Mesendoderm (in vitro differentiated cells): ENCODE data around the gene RASGEF1C.

Experiments
- DNase-seq: peaks from one replicate; pipeline ENCODE4 v3.0.0; 2013
- H2AK5ac ChIP-seq: 2 replicates; pipeline ENCODE4 v1.6.1; 2013; ENCODE audit warnings: low read length, inconsistent platforms
- H2BK120ac ChIP-seq: 2 replicates; pipeline ENCODE4 v1.6.1; 2013; ENCODE audit warnings: low read depth, mild to moderate bottlenecking, low read length, moderate library complexity, mixed read lengths
- H2BK15ac ChIP-seq: replicated peaks from 2 replicates; pipeline ENCODE4 v1.6.1; 2013; ENCODE audit warnings: low read depth, mild to moderate bottlenecking, moderate library complexity
- H2BK5ac ChIP-seq: 2 replicates; pipeline ENCODE4 v1.6.1; 2013; ENCODE audit warnings: low read length, inconsistent platforms
- H3K18ac ChIP-seq: 2 replicates; pipeline ENCODE4 v1.6.1; 2013; ENCODE audit warnings: mild to moderate bottlenecking, low read length, mixed read lengths
- H3K23ac ChIP-seq: one replicate; pipeline ENCODE4 v1.6.1; 2013; ENCODE audit warnings: low read length
- H3K27ac ChIP-seq: 2 replicates; pipeline ENCODE4 v1.5.1; 2013; ENCODE audit warnings: low read depth, mild to moderate bottlenecking, inconsistent platforms, low read length, moderate library complexity
- H3K27me3 ChIP-seq: 2 replicates; pipeline ENCODE4 v1.6.1; 2013; ENCODE audit warnings: low read length, control low read depth, mild to moderate bottlenecking, inconsistent platforms; ENCODE audit not compliant: insufficient read depth, poor library complexity
- H3K36me3 ChIP-seq: 2 replicates; pipeline ENCODE4 v1.6.1; 2013; ENCODE audit warnings: low read length, inconsistent platforms; ENCODE audit not compliant: control insufficient read depth, insufficient read depth
- H3K4ac ChIP-seq: one replicate; pipeline ENCODE4 v1.6.1; 2013; ENCODE audit warnings: low read depth, mild to moderate bottlenecking, low read length, moderate library complexity
- H3K4me1 ChIP-seq: 2 replicates; pipeline ENCODE4 v1.6.1; 2013; ENCODE audit warnings: low read depth, low read length, inconsistent platforms; ENCODE audit not compliant: control insufficient read depth
- H3K4me2 ChIP-seq: 2 replicates; pipeline ENCODE4 v1.6.1; 2013; ENCODE audit warnings: low read length
- H3K4me3 ChIP-seq: 2 replicates; pipeline ENCODE4 v1.5.1; 2013; ENCODE audit warnings: mild to moderate bottlenecking, low read length
- H3K56ac ChIP-seq: one replicate; pipeline ENCODE4 v1.6.1; 2013; ENCODE audit warnings: low read length
- H3K79me1 ChIP-seq: 2 replicates; pipeline ENCODE4 v1.6.1; 2013; ENCODE audit warnings: low read length, inconsistent platforms
- H3K79me2 ChIP-seq: 2 replicates; pipeline ENCODE4 v1.6.1; 2013; ENCODE audit warnings: mild to moderate bottlenecking, low read length; ENCODE audit not compliant: control insufficient read depth, insufficient read depth
- H3K9ac ChIP-seq: 2 replicates; pipeline ENCODE4 v1.6.1; 2013; ENCODE audit warnings: low read length, inconsistent platforms
- H4K5ac ChIP-seq: one replicate; pipeline ENCODE4 v1.6.1; 2013; ENCODE audit warnings: low read length
- H4K8ac ChIP-seq: one replicate; pipeline ENCODE4 v1.6.1; 2013; ENCODE audit warnings: low read depth, mild to moderate bottlenecking, control low read depth, low read length, moderate library complexity
- WGBS: extraction: QIAGEN DNeasy Blood & Tissue Kit; methylation state at CpG from one replicate; pipeline ENCODE4 v1.1.7; 2013; ENCODE audit warnings: low lambda C conversion rate, missing lambda C conversion rate; ENCODE audit not compliant: insufficient coverage; ENCODE audit errors: extremely low coverage; 5-methylcytosine and 5-hydroxymethylcytosine counted together

The RASGEF1C gene

GRCh38 chr5:180191716-180192115 lies 17.3 kb downstream of the RASGEF1C start:
- H3K79me2 ChIP-seq, result no peaks in the 10 kb centered on the region
- H2BK120ac ChIP-seq, result no peak overlapping the region
- no peak overlapping the region for H4K5ac ChIP-seq
- no peaks in the 10 kb centered on the region for H3K79me1 ChIP-seq
- H3K4me1 ChIP-seq, result no peaks in the 10 kb centered on the region
- H3K4me3 ChIP-seq, result no peak overlapping the region
- WGBS, result no CpG with 5 or more reads among the region's 6 CpGs
- no peaks in the 10 kb centered on the region for H3K27me3 ChIP-seq
- H3K4ac ChIP-seq, result no peak overlapping the region
- no peak overlapping the region for H3K56ac ChIP-seq
- no peak overlapping the region for H2BK5ac ChIP-seq
- no peak overlapping the region for H3K18ac ChIP-seq
- H2BK15ac ChIP-seq, result no peak overlapping the region
- no peak overlapping the region for H2AK5ac ChIP-seq
- no peak overlapping the region for H3K4me2 ChIP-seq
- H3K9ac ChIP-seq, result no peak overlapping the region
- H4K8ac ChIP-seq, result no peak overlapping the region
- H3K27ac ChIP-seq, result no peak overlapping the region
- no peak overlapping the region for H3K23ac ChIP-seq
- no peaks in the 10 kb centered on the region for H3K36me3 ChIP-seq
- no peak for DNase-seq

DNA sequence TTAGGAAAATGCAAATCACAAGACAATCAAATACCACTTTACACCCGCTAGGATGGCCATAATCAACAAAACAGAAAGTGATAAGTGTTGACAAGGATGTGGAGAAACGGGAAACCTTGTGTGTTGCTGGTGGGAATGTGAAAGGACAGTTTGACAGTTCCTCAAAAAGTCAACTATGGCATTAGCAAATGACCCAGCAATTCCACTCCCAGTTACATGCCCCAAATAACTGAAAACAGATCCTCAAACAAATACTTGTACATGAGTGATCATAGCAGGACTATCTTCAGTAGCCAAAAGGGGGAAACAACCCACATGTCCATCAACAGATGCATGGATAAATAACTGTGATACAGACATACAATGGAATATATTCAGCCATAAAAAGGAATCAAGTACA lies 21.2 kb downstream of the RASGEF1C start:
- Histone ChIP-seq H3K23ac (no peak overlapping the region), H3K9ac (no peak overlapping the region), H3K79me1 (no peaks in the 10 kb centered on the region), H3K56ac (no peak overlapping the region), H3K4ac (no peak overlapping the region), H2BK5ac (no peak overlapping the region), H3K4me2 (no peak overlapping the region), H3K18ac (no peak overlapping the region), H3K36me3 (no peaks in the 10 kb centered on the region), H4K8ac (no peak overlapping the region), H3K27me3 (no peaks in the 10 kb centered on the region), H2AK5ac (no peak overlapping the region), H3K4me3 (no peak overlapping the region), H2BK15ac (no peak overlapping the region), H2BK120ac (no peak overlapping the region), H3K79me2 (no peaks in the 10 kb centered on the region), H4K5ac (no peak overlapping the region), H3K27ac (no peak overlapping the region), H3K4me1 (no peaks in the 10 kb centered on the region)
- no peak for DNase-seq
- WGBS, result no CpG with 5 or more reads among the region's 2 CpGs

DNA sequence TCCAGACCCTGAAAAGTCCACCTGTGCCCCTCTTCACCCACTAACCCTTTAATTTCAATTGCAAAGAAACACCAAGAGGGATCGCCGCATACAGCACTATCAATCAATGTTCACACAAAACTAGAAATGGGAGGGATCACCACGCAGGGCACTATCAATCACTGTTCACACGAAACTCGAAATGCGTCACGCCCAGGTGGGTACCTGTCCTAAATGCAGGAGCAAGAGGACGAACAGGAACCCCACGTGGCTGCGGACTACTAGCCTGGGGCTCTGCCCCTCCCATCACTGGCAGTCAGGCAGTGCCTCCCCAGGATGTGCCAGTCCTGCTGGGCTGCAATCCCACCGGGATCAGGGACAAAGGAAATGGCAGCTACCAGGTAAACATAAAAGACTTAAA lies 28.2 kb downstream of the RASGEF1C start:
- Histone ChIP-seq H3K79me2 (no peaks in the 10 kb centered on the region), H3K27me3 (no peaks in the 10 kb centered on the region), H3K4me2 (no peak overlapping the region), H4K5ac (no peak overlapping the region), H3K56ac (no peak overlapping the region), H2BK120ac (no peak overlapping the region), H3K23ac (no peak overlapping the region), H2BK15ac (no peak overlapping the region), H3K4ac (no peak overlapping the region), H4K8ac (no peak overlapping the region), H3K18ac (no peak overlapping the region), H3K9ac (no peak overlapping the region), H3K4me1 (no peaks in the 10 kb centered on the region), H3K79me1 (no peaks in the 10 kb centered on the region), H2BK5ac (no peak overlapping the region), H2AK5ac (no peak overlapping the region), H3K36me3 (no peaks in the 10 kb centered on the region), H3K27ac (no peak overlapping the region), H3K4me3 (no peak overlapping the region)
- DNase-seq, result no peak
- no CpG with 5 or more reads among the region's 11 CpGs for WGBS

- H4K8ac ChIP-seq, result no peak overlapping the region
- H2AK5ac ChIP-seq, result no peak overlapping the region
- no peaks in the 10 kb centered on the region for H3K4me1 ChIP-seq
- H3K56ac ChIP-seq, result no peak overlapping the region
- H3K23ac ChIP-seq, result no peak overlapping the region
- no peak overlapping the region for H3K4ac ChIP-seq
- H4K5ac ChIP-seq, result no peak overlapping the region
- no peak overlapping the region for H2BK120ac ChIP-seq
- H3K79me1 ChIP-seq, result no peaks in the 10 kb centered on the region
- H3K4me2 ChIP-seq, result no peak overlapping the region
- H3K27ac ChIP-seq, result no peak overlapping the region
- H3K9ac ChIP-seq, result no peak overlapping the region
- WGBS, result no CpG with 5 or more reads among the region's 6 CpGs
- no peaks in the 10 kb centered on the region for H3K79me2 ChIP-seq
- no peaks in the 10 kb centered on the region for H3K27me3 ChIP-seq
- H2BK15ac ChIP-seq, result no peak overlapping the region
- H2BK5ac ChIP-seq, result no peak overlapping the region
- H3K36me3 ChIP-seq, result no peaks in the 10 kb centered on the region
- no peak overlapping the region for H3K4me3 ChIP-seq
- no peak for DNase-seq
- no peak overlapping the region for H3K18ac ChIP-seq
Observed at GRCh38 chr5:180180421-180180820, 28.6 kb downstream of the RASGEF1C start.

GRCh38 chr5:180179442-180180420 lies 29.3 kb downstream of the RASGEF1C start:
- H4K8ac ChIP-seq, result no peak overlapping the region
- H3K36me3 ChIP-seq, result no peaks in the 10 kb centered on the region
- H3K23ac ChIP-seq, result no peak overlapping the region
- H3K27me3 ChIP-seq, result no peaks in the 10 kb centered on the region
- no peak overlapping the region for H3K56ac ChIP-seq
- DNase-seq, result no peak
- H3K18ac ChIP-seq, result no peak overlapping the region
- H3K27ac ChIP-seq, result no peak overlapping the region
- no peak overlapping the region for H3K4me2 ChIP-seq
- H3K79me1 ChIP-seq, result no peaks in the 10 kb centered on the region
- H3K79me2 ChIP-seq, result no peaks in the 10 kb centered on the region
- no peak overlapping the region for H2AK5ac ChIP-seq
- no peak overlapping the region for H3K9ac ChIP-seq
- H2BK5ac ChIP-seq, result no peak overlapping the region
- H3K4ac ChIP-seq, result no peak overlapping the region
- no peak overlapping the region for H2BK15ac ChIP-seq
- no peaks in the 10 kb centered on the region for H3K4me1 ChIP-seq
- no peak overlapping the region for H3K4me3 ChIP-seq
- H2BK120ac ChIP-seq, result no peak overlapping the region
- H4K5ac ChIP-seq, result no peak overlapping the region
- WGBS, result no CpG with 5 or more reads among the region's 23 CpGs
